Calu3 (cell line): Measurements from ENCODE around the gene MBNL1. TPM values are rescaled to one million over a fixed set of nuclear protein-coding genes. Genes with fewer than 3 reads are reported as not detected.

Experiments used
- BruUV-seq: library from RNA; stranded (reverse); fragments of 400-500 nt; replicated peaks from 2 replicates; lab custom pipeline; 2021; lab: Mats Ljungman, UMichigan
- CTCF ChIA-PET: fragments of 300-600 bp; sonication (Branson Sonifier 250); formaldehyde crosslinking; loops from one replicate; lab custom pipeline; 2022; ENCODE audit warnings: antibody characterized with exemption; lab: Charles Lee
- DNase-seq: peaks from one replicate; pipeline ENCODE4 v3.0.0; 2022
- H3K27ac Mint-ChIP-seq: one replicate; pipeline ENCODE4 v1.8.0; 2022; ENCODE audit warnings: mixed read lengths; ENCODE audit not compliant: unreplicated experiment
- H3K27me3 Mint-ChIP-seq: one replicate; pipeline ENCODE4 v1.8.0; 2022; ENCODE audit warnings: mixed read lengths; ENCODE audit not compliant: unreplicated experiment
- H3K36me3 Mint-ChIP-seq: one replicate; pipeline ENCODE4 v1.8.0; 2022; ENCODE audit warnings: mild to moderate bottlenecking, moderate library complexity, mixed read lengths; ENCODE audit not compliant: insufficient read depth, unreplicated experiment
- H3K4me1 Mint-ChIP-seq: one replicate; pipeline ENCODE4 v1.8.0; 2022; ENCODE audit warnings: mild to moderate bottlenecking, low read depth, mixed read lengths; ENCODE audit not compliant: unreplicated experiment
- H3K4me3 Mint-ChIP-seq: one replicate; pipeline ENCODE4 v1.8.0; 2022; ENCODE audit warnings: mild to moderate bottlenecking, low read depth, moderate library complexity, mixed read lengths; ENCODE audit not compliant: unreplicated experiment
- H3K9me3 Mint-ChIP-seq: one replicate; pipeline ENCODE4 v1.8.0; 2022; ENCODE audit warnings: low read depth, mixed read lengths; ENCODE audit not compliant: unreplicated experiment
- intact Hi-C: fragments of 100-400 bp; cut with micrococcal nuclease; formaldehyde crosslinking; loops from one replicate; pipeline ENCODE4 v1.10.0; 2022; ENCODE audit not compliant: unreplicated experiment
- total RNA-seq: library from RNA; stranded (reverse); gene quantifications from 2 replicates; pipeline ENCODE4 v1.2.3, GENCODE V29; 2022
- TF ChIP-seq, protein P1 (sequence below): fragments of 200-600 bp; IDR thresholded peaks from one replicate; pipeline ENCODE4 v1.8.0; 2022; ENCODE audit warnings: antibody characterized with exemption; ENCODE audit not compliant: unreplicated experiment

MBNL1 gene
- total RNA-seq, 1 experiment from 2014 or later = 183 TPM

DNA sequence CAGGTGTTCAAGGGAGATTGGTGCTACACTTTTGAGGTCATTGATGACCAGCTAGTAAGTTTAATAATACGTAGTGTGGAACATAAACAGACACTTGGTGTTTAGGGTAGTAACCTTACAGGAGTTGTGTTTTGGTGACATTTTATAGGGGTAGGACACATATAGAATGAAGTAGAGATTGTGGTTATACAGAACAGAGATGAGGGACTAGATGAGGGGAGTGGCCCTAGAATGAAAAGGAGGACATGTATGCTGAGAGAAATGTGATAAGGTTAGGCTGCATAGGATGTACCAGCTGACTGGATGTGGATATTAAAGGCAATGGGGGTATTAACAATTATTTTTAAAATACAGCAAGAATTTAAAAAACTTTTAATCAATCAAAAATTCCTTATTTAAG is 8.0 kb downstream of the MBNL1 start:
- Mint-ChIP-seq H3K27me3 (no peaks in the 10 kb centered on the region), H3K4me3 (peak overlapping the region; percentile 0), H3K9me3 (no peaks in the 10 kb centered on the region), H3K27ac (peak overlapping the region; percentile 6), H3K4me1 (peaks cover 66% of the 10 kb centered on the region), H3K36me3 (peaks cover 15% of the 10 kb centered on the region)
- no TSS peak for BruUV-seq
- DNase-seq = no peak
- TF ChIP-seq, protein P1, sequence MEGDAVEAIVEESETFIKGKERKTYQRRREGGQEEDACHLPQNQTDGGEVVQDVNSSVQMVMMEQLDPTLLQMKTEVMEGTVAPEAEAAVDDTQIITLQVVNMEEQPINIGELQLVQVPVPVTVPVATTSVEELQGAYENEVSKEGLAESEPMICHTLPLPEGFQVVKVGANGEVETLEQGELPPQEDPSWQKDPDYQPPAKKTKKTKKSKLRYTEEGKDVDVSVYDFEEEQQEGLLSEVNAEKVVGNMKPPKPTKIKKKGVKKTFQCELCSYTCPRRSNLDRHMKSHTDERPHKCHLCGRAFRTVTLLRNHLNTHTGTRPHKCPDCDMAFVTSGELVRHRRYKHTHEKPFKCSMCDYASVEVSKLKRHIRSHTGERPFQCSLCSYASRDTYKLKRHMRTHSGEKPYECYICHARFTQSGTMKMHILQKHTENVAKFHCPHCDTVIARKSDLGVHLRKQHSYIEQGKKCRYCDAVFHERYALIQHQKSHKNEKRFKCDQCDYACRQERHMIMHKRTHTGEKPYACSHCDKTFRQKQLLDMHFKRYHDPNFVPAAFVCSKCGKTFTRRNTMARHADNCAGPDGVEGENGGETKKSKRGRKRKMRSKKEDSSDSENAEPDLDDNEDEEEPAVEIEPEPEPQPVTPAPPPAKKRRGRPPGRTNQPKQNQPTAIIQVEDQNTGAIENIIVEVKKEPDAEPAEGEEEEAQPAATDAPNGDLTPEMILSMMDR = no peak
- CTCF ChIA-PET = no interaction called here
- intact Hi-C loops = loop anchor here (10.0 kb wide), 1 partner anchor 842 kb away; no protein-coding TSS in a partner anchor

DNA sequence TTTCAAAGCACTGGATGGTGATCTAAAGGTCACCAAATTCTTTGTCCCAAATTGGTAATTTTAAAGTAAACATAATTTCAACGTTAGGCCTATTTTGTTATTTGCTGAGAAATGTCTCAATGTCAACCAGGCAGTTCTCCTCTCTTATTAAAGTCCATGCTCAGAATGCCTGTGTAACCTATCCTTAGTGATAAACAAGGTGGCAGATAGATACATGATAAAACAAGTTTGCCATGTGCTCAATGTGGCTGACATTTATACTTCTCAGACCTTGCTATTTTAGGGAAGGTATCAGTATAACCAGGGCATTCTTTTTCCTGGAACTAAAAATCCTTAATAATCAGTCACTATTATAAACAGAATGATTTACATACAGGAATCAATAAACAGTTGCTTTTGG is 8.5 kb downstream of the MBNL1 start:
- Mint-ChIP-seq H3K4me3 (no peak overlapping the region), H3K4me1 (peaks cover 62% of the 10 kb centered on the region), H3K9me3 (no peaks in the 10 kb centered on the region), H3K27me3 (no peaks in the 10 kb centered on the region), H3K36me3 (peaks cover 9% of the 10 kb centered on the region), H3K27ac (no peak overlapping the region)
- CTCF ChIA-PET = interaction anchor here (0.6 to 1.0 kb wide), 3 partner anchors 28 to 126 kb away, joined by 3 to 6 read pairs (median 3); no protein-coding TSS in a partner anchor
- DNase-seq = no peak
- intact Hi-C loops = loop anchor here (10.0 kb wide), 1 partner anchor 842 kb away; no protein-coding TSS in a partner anchor
- TF ChIP-seq, protein P1 = no peak
- BruUV-seq = no TSS peak

DNA sequence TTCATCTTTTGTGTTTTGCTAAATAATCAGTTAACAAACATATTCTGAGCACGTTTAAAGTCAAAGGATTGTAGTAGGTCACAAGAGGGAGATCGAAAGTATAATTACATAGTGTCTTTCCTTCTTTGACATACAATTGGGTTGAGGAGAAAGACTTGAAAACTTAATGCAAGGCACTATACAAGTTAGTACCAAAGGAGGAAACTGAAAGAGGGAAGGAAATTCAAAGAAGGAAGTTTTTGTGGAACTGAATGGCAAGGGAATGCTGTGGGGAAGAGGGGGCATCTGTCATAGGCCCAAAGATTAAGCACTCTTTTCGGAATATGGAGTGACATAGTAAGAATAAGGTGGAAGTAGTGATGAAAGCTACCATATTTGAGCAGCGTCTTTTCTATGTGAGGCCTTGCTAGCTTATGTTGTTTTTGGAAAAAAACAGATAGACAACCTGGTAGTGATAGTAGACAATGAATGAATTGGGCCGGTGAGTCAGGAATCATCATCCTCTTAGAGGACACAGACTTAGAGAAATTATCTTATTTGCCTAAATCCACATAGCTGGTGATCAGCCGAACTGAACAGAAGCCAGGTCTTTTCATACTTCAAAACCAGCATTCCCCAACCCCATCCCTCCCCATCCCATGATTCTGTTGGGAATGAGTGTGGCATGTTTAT is 10.2 kb downstream of the MBNL1 start:
- intact Hi-C loops = loop anchor here (10.0 kb wide), 1 partner anchor 844 kb away; no protein-coding TSS in a partner anchor
- no TSS peak for BruUV-seq
- Mint-ChIP-seq H3K9me3 (no peaks in the 10 kb centered on the region), H3K27me3 (no peaks in the 10 kb centered on the region), H3K4me1 (peaks cover 65% of the 10 kb centered on the region), H3K27ac (no peak overlapping the region), H3K4me3 (no peak overlapping the region), H3K36me3 (no peaks in the 10 kb centered on the region)
- TF ChIP-seq, protein P1 = no peak
- no peak for DNase-seq
- CTCF ChIA-PET = no interaction called here

DNA sequence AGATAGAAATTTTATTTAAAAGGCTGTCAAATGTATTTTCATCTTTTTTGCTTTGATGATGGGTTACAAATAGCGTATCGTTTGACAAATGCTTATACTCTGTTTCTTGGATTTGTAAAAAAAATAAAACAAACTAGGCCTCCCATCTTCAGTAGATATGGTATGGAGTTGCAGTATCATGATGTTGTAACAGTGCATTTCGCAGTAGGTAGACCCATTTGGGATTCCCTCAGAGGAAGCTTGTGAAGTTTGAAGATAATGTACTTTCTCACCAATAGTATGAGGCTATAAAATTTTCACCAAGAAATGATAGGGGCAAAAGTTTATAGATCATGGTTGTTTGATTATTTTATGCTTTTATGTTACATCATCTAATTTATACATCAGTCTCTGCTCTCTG is 10.8 kb downstream of the MBNL1 start:
- H3K9me3 Mint-ChIP-seq = no peaks in the 10 kb centered on the region
- no peak overlapping the region for H3K4me3 Mint-ChIP-seq
- no peaks in the 10 kb centered on the region for H3K27me3 Mint-ChIP-seq
- TF ChIP-seq, protein P1 = no peak
- intact Hi-C loops = loop anchor here (10.0 kb wide), 1 partner anchor 845 kb away; no protein-coding TSS in a partner anchor
- BruUV-seq = no TSS peak
- no peaks in the 10 kb centered on the region for H3K36me3 Mint-ChIP-seq
- peaks cover 71% of the 10 kb centered on the region for H3K4me1 Mint-ChIP-seq
- CTCF ChIA-PET = no interaction called here
- no peak for DNase-seq
- H3K27ac Mint-ChIP-seq = no peak overlapping the region
